SH-SY5Y (cell line): ENCODE measurements around the gene RGS16.

Experiments used
- GATA2 ChIP-seq: IDR thresholded peaks from 2 replicates; pipeline ENCODE4 v1.6.1; 2011; ENCODE audit warnings: mild to moderate bottlenecking, low read depth, low read length
- GATA3 ChIP-seq: IDR thresholded peaks from 2 replicates; pipeline ENCODE4 v1.6.1; 2011; ENCODE audit warnings: low read depth, mild to moderate bottlenecking, low read length, moderate library complexity

RGS16 gene

DNA sequence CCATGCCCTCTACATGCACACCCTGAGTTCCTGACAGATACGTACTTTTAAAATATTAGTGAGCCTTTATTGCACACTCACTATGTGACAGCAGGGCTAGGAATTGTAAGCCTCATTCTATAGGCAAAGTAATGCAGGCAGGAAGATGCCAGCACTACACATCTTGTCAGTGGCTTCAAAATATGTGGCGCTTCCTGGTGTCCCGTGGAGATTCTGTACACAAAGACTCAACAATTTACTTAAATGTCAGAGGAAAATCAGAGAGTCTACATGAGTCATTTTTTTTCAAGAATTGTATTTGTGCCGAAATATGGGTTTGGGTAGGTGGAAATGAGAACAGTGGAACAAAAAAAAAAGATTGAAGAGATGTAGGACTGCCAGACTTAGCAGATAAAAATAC lies 42.7 kb downstream of the RGS16 start:
- TF ChIP-seq GATA3 = no peak
- TF ChIP-seq GATA2 = no peak

DNA sequence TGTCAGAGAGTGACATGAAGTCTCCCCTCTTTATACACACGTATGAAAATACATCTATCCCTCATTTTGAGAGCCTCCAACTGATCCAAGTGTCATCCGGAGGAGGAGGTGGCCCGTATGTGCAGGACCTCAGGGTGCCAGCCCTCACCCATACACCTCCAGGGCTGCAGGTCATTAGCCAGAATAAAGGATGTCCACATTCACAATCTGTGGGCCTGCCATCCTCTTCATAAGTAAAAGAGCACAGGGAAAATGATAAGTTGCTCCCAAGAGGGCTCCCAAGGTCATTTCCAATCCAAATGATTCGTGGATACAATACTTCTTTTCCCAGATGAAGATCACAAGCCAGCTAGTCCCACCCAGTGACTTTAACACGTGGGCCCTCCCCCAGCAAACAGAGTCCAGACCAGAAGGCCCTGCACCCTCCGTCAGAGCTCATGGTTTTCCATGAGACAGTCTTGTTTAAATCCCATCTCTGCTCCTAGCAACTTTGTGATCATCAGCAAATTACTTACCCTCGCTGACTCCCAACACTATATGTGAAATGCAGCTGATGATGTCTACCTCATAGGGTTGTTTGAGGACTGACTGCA lies 43.7 kb downstream of the RGS16 start:
- no peak for TF ChIP-seq GATA3
- no peak for TF ChIP-seq GATA2

GRCh38 chr1:182556279-182556678 lies 47.9 kb downstream of the RGS16 start:
- TF ChIP-seq GATA3 = no peak
- TF ChIP-seq GATA2 = no peak

- TF ChIP-seq GATA2 = no peak
- no peak for TF ChIP-seq GATA3
These were observed 48.7 kb downstream of the RGS16 start for GRCh38 chr1:182555493-182555892.

- no peak for TF ChIP-seq GATA2
- TF ChIP-seq GATA3 = no peak
These were observed 51.7 kb downstream of the RGS16 start for GRCh38 chr1:182552527-182552926.

- TF ChIP-seq GATA2 = no peak
- TF ChIP-seq GATA3 = no peak
These were observed 54.4 kb downstream of the RGS16 start for GRCh38 chr1:182549811-182550210.

DNA sequence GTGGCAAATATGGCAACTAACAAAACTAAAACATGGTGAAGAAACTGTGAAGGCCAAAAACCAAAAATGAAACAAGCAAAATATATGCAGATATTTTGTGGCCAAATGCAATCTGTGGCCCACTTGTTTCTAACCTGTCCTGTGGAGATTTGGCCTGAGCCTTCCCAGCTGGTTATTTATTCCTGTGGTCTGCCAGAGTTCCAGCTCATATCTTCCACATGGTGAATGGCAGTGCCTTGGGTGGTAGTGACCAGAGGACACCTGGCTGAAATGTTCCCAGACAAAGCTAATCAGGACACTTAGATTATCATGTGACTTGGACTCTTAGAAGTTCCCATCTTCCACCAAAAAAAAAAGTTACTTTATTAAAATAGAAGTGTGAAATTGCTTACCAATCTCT lies 54.8 kb downstream of the RGS16 start:
- TF ChIP-seq GATA2 (no peak), GATA3 (no peak)
